ENCODE data around the gene YIF1A. TPM values are rescaled to one million over a fixed set of nuclear protein-coding genes. Genes with fewer than 3 reads are reported as not detected.
"Not testable (repeated sequence)": the region's sequence is repeated elsewhere in the genome, so short reads cannot be mapped to it uniquely, and the experiment has no call there.

The YIF1A gene
- polyA plus RNA-seq, 1 donor, result 48.9 TPM

- no peak for DNase-seq (ENCODE audit: low read depth)
These were observed 1.6 kb downstream of the YIF1A start for GRCh38 chr11:66287211-66287888.

- no peak for DNase-seq (ENCODE audit: low read depth)
These were observed 2.2 kb downstream of the YIF1A start for GRCh38 chr11:66286699-66287098.

- DNase-seq (ENCODE audit: low read depth), result no peak
These were observed 3.5 kb downstream of the YIF1A start for GRCh38 chr11:66285250-66285947.

- no peak for DNase-seq (ENCODE audit: low read depth)
These were observed 4.3 kb downstream of the YIF1A start for GRCh38 chr11:66284526-66285078.

GRCh38 chr11:66283461-66284105, 5.4 kb downstream of the YIF1A start:
- DNase-seq (ENCODE audit: low read depth), result no peak

- peak; percentile 76 for DNase-seq (ENCODE audit: low read depth)
These were observed 6.2 kb downstream of the YIF1A start for GRCh38 chr11:66282468-66283455.

- no peak for DNase-seq (ENCODE audit: low read depth)
These were observed 7.0 kb downstream of the YIF1A start for GRCh38 chr11:66281776-66282467.

- DNase-seq (ENCODE audit: low read depth), result no peak
These were observed 7.9 kb downstream of the YIF1A start for GRCh38 chr11:66281001-66281400.

- DNase-seq (ENCODE audit: low read depth), result no peak
These were observed 8.5 kb downstream of the YIF1A start for GRCh38 chr11:66280428-66280827.

- no peak for DNase-seq (ENCODE audit: low read depth)
These were observed 9.7 kb downstream of the YIF1A start for GRCh38 chr11:66279092-66279734.

GRCh38 chr11:66278363-66279091, 10.4 kb downstream of the YIF1A start:
- no peak for DNase-seq (ENCODE audit: low read depth)

- no peak for DNase-seq (ENCODE audit: low read depth)
These were observed 11.2 kb downstream of the YIF1A start, which contains the start of gene CNIH2 for GRCh38 chr11:66277471-66278362. Gene CNIH2 (plus strand): TSS chr11:66278175. CDS start chr11:66278457, 282 bp downstream.

GRCh38 chr11:66277064-66277463, 11.9 kb downstream of the YIF1A start:
- DNase-seq (ENCODE audit: low read depth), result not testable (repeated sequence)

- DNase-seq (ENCODE audit: low read depth), result not testable (repeated sequence)
These were observed 12.3 kb downstream of the YIF1A start for GRCh38 chr11:66276619-66277018.

- DNase-seq (ENCODE audit: low read depth), result no peak
These were observed 12.8 kb downstream of the YIF1A start for GRCh38 chr11:66275984-66276612.

- DNase-seq (ENCODE audit: low read depth), result no peak
These were observed 13.5 kb downstream of the YIF1A start for GRCh38 chr11:66275396-66275795.

GRCh38 chr11:66274219-66274618, 14.7 kb downstream of the YIF1A start:
- no peak for DNase-seq (ENCODE audit: low read depth)

GRCh38 chr11:66272596-66272995, 16.3 kb downstream of the YIF1A start:
- no peak for DNase-seq (ENCODE audit: low read depth)
